Left lung (tissue), 10 donors: ENCODE measurements around the gene PDE11A. TPM values are rescaled to one million over a fixed set of nuclear protein-coding genes. Genes with fewer than 3 reads are reported as not detected.

Experiments used
- ATAC-seq: fragments of 200-7000 bp; cut with Tn5 transposase; one replicate; pipeline ENCODE4 v1.9.1; 2020; ENCODE audit warnings: moderate library complexity
- DNase-seq, 4 donors: peaks; one replicate each; pipeline ENCODE4 v3.0.0-alpha.2; 2013 to 2020
- H3K27ac ChIP-seq, 2 donors: fragments of 200-600 bp; sonication (generic) in 1 of 2; one replicate each; pipeline versions ENCODE4 v1.5.0 to v1.8.0; 2020 to 2021
- H3K27me3 ChIP-seq, 2 donors: fragments of 200-600 bp; sonication (generic) in 1 of 2; one replicate each; pipeline versions ENCODE4 v1.5.0 to v1.8.0; 2020 to 2021
- H3K36me3 ChIP-seq, 2 donors: fragments of 200-600 bp; sonication (generic) in 1 of 2; one replicate each; pipeline versions ENCODE4 v1.5.0 to v1.8.0; 2020 to 2021
- H3K4me1 ChIP-seq, 2 donors: fragments of 200-600 bp; one replicate each; pipeline ENCODE4 v1.8.0; 2021
- H3K4me3 ChIP-seq, 2 donors: fragments of 200-600 bp; sonication (generic) in 1 of 2; one replicate each; pipeline versions ENCODE4 v1.5.0 to v1.8.0; 2020 to 2021; ENCODE audit warnings: mild to moderate bottlenecking in 1 of 2
- H3K9me3 ChIP-seq, 2 donors: fragments of 200-600 bp; sonication (generic) in 1 of 2; one replicate each; pipeline versions ENCODE4 v1.5.0 to v1.8.0; 2020 to 2021
- intact Hi-C, 2 donors: fragments of 100-400 bp; cut with DNase I; formaldehyde crosslinking; loops; one replicate each; pipeline versions ENCODE4 v1.11.2 to v1.14.2; 2022
- polyA plus RNA-seq, 6 donors: library from polyadenylated mRNA; unstranded; fragments of 120-200 nt; gene quantifications; one replicate each; pipeline ENCODE4 v1.2.1, GENCODE V29; 2013; ENCODE audit not compliant: insufficient read length in 6 of 6
- total RNA-seq, 2 donors: library from RNA; stranded (reverse); fragmentation: NEBNext Ultra II Directional; extraction: Animal tissue kit (Norgen Biotek cat#: 25700); gene quantifications; one replicate each; pipeline ENCODE4 v1.2.1, GENCODE V29; 2021
- TF ChIP-seq, protein P1 (sequence below), 2 donors: fragments of 200-600 bp; sonication (generic) in 1 of 2; IDR thresholded peaks; one replicate each; pipeline versions ENCODE4 v1.5.0 to v1.8.0; 2021; ENCODE audit warnings: antibody characterized with exemption in 2 of 2
- donor health status: DM: no; HTN: yes; CAD: no.
- donor health status: DM: no; HTN: no; CAD: no.

PDE11A gene
- total and polyA plus RNA-seq, 8 donors = 0.24 to 0.73 (median 0.35) TPM

DNA sequence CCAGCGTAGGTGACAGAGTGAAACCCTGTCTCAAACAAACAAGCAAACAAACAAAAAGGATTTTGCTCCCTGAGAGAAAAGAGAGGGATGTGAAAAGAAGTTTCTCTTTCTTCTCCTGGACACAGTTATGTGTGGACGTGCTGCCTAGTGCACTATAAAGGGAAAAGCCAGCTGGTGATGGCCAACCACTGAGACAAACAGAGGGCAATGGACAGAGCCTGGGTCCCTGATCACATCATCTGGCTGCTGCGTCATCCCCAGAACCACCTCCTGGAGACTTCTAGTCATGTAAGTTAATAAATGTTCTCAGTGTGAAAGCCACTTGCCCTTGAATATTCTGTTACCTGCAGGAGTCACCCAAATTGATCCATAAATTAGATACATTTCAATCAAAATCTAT, 184.9 kb downstream of the PDE11A start:
- ATAC-seq = no peak

DNA sequence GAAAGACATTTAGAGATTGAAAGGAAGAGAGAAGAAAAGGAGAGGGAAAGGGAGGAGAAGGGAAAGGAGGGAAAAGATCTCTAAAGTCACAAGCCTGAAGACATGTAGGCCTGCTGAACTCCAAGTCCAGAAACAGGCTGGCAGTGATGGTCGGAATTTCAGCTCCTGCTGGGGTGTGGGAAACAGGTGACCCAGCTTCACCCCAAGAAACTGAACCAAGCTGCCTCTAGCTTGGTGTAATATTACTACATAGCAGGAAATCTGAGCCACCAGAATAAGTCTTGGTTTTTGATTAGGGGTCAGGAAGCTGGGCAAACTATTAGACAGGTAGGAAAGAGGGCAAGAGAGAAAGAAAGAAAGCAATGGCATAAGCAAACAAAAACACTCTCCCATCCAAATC, 185.8 kb downstream of the PDE11A start:
- intact Hi-C loops = no loop called here
- TF ChIP-seq, protein P1, sequence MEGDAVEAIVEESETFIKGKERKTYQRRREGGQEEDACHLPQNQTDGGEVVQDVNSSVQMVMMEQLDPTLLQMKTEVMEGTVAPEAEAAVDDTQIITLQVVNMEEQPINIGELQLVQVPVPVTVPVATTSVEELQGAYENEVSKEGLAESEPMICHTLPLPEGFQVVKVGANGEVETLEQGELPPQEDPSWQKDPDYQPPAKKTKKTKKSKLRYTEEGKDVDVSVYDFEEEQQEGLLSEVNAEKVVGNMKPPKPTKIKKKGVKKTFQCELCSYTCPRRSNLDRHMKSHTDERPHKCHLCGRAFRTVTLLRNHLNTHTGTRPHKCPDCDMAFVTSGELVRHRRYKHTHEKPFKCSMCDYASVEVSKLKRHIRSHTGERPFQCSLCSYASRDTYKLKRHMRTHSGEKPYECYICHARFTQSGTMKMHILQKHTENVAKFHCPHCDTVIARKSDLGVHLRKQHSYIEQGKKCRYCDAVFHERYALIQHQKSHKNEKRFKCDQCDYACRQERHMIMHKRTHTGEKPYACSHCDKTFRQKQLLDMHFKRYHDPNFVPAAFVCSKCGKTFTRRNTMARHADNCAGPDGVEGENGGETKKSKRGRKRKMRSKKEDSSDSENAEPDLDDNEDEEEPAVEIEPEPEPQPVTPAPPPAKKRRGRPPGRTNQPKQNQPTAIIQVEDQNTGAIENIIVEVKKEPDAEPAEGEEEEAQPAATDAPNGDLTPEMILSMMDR (IDR thresholded peaks at IDR 0.05) = no peak
- no peaks in the 10 kb centered on the region for H3K36me3 ChIP-seq
- no peaks in the 10 kb centered on the region for H3K4me1 ChIP-seq
- DNase-seq (no peak), ATAC-seq (no peak)
- no peak overlapping the region for H3K27ac ChIP-seq
- H3K9me3 ChIP-seq = no peaks in the 10 kb centered on the region
- H3K27me3 ChIP-seq = no peaks in the 10 kb centered on the region
- H3K4me3 ChIP-seq = no peak overlapping the region

More for the DNA sequence above, 184.9 kb downstream of the PDE11A start:
- Histone ChIP-seq H3K9me3 (no peaks in the 10 kb centered on the region), H3K27me3 (no peaks in the 10 kb centered on the region), H3K27ac (no peak overlapping the region), H3K4me1 (no peaks in the 10 kb centered on the region), H3K4me3 (no peak overlapping the region), H3K36me3 (no peaks in the 10 kb centered on the region)
- DNase-seq = no peak
- intact Hi-C loops = no loop called here
- TF ChIP-seq, protein P1 (IDR thresholded peaks at IDR 0.05) = no peak

DNA sequence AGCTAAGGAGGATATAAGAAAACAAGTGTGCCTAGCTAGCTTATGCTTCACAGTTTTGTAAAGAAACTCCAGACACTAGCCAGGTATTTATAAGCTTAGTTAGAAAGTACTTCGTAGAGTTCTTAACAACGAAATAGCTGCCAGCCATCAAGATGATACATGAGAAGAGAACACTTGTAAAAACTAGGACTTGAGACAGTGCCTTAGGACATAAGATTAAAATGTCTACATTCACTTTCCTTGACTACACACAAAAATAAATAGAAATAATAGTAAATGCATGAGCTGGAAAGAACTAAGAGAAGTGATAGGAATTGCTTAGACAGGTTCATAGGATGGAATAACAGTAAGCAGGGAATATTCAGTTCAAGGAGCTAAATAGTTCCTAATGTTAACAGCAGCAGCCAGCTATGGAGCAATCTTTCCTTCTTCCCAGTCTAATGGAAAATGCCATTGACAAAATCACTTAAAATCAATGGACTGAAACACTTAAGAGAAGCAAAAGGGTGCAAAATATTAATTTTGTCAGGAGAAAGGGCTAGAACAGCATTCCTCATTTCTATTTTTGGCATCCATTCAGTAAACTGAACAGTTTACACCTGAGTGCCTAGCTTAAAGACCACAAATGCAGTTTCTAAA, 186.6 kb downstream of the PDE11A start:
- no peak for ATAC-seq
- Histone ChIP-seq H3K36me3 (no peaks in the 10 kb centered on the region), H3K27me3 (no peaks in the 10 kb centered on the region), H3K4me1 (no peaks in the 10 kb centered on the region), H3K9me3 (no peaks in the 10 kb centered on the region), H3K4me3 (no peak overlapping the region), H3K27ac (no peak overlapping the region)
- intact Hi-C loops = no loop called here
- no peak for DNase-seq
- TF ChIP-seq, protein P1 (IDR thresholded peaks at IDR 0.05) = no peak

DNA sequence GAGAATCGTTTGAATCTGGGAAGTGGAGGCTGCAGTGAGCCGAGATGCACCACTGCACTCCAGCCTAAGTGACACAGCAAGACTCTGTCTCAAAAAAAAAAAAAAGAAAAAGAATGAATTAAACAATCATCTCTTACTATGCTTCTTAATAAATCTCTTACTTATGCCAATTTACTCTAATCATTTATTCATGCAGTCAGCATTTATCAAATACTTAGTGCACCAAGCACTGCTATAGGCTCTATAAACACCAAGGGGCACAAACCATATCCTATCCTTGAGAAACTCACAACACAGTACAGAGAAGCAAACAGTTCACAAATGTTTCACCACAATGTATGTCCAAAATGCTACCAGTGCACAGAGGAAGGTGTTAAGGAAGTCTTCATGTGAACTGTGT, 189.4 kb downstream of the PDE11A start:
- TF ChIP-seq, protein P1 (IDR thresholded peaks at IDR 0.05) = no peak
- Histone ChIP-seq H3K4me1 (no peaks in the 10 kb centered on the region), H3K36me3 (no peaks in the 10 kb centered on the region), H3K27ac (no peak overlapping the region), H3K9me3 (no peaks in the 10 kb centered on the region), H3K4me3 (no peak overlapping the region), H3K27me3 (no peaks in the 10 kb centered on the region)
- intact Hi-C loops = no loop called here
- DNase-seq (no peak), ATAC-seq (no peak)

DNA sequence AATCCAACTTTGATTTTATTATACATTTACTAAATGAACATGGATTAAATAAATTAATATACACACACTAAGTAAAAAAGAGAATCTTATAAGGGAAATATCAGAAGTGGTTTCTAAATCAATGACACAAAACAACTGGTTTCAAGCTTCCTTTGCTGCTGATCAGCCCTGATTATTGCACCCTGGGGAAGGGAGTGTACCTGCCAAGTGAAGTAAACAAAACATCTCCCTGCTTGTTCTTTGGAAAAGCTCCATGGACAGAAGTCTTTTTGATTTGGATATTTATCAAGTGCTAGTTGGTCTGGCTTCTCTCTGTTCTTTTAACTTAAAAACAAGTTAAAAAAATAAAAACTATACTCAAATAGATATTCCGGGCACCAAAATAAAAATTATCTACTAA, 190.1 kb downstream of the PDE11A start:
- H3K4me3 ChIP-seq = no peak overlapping the region
- H3K27me3 ChIP-seq = no peaks in the 10 kb centered on the region
- TF ChIP-seq, protein P1 (IDR thresholded peaks at IDR 0.05) = no peak
- H3K27ac ChIP-seq = no peak overlapping the region
- H3K9me3 ChIP-seq = no peaks in the 10 kb centered on the region
- no peaks in the 10 kb centered on the region for H3K36me3 ChIP-seq
- DNase-seq = no peak
- intact Hi-C loops = no loop called here
- no peaks in the 10 kb centered on the region for H3K4me1 ChIP-seq
- no peak for ATAC-seq
